Mucosa of gallbladder (tissue), 1 donor: ENCODE measurements around the gene USP48. TPM values are rescaled to one million over a fixed set of nuclear protein-coding genes. Genes with fewer than 3 reads are reported as not detected.

Experiments
- DNase-seq: peaks from one replicate; pipeline ENCODE4 v3.0.0-alpha.2; 2020; ENCODE audit warnings: low spot score
- total RNA-seq: library from RNA; stranded (reverse); gene quantifications from one replicate; pipeline ENCODE4 v1.2.1, GENCODE V29; 2021
- donor health status: DM: no; HTN: no; CAD: no.

Gene USP48
- total RNA-seq, 1 donor from 2014 or later, result 62.9 TPM

GRCh38 chr1:21749109-21749508, 33.8 kb downstream of the USP48 start:
- DNase-seq, result no peak

GRCh38 chr1:21743476-21743875, 39.5 kb downstream of the USP48 start:
- DNase-seq, result no peak

GRCh38 chr1:21742578-21742977, 40.4 kb downstream of the USP48 start:
- DNase-seq, result no peak

- no peak for DNase-seq
Measured at GRCh38 chr1:21741206-21741605, 41.7 kb downstream of the USP48 start.

- DNase-seq, result no peak
Measured at GRCh38 chr1:21736876-21737275, 46.1 kb downstream of the USP48 start.

GRCh38 chr1:21736011-21736410, 46.9 kb downstream of the USP48 start:
- no peak for DNase-seq

GRCh38 chr1:21734526-21734925, 48.4 kb downstream of the USP48 start:
- no peak for DNase-seq

- no peak for DNase-seq
Measured at GRCh38 chr1:21732664-21733063, 50.3 kb downstream of the USP48 start.

- DNase-seq, result no peak
Measured at GRCh38 chr1:21725748-21726392, 57.1 kb downstream of the USP48 start.

- DNase-seq, result no peak
Measured at GRCh38 chr1:21724570-21724969, 58.4 kb downstream of the USP48 start.

GRCh38 chr1:21724098-21724497, 58.9 kb downstream of the USP48 start:
- DNase-seq, result no peak

- DNase-seq, result no peak
Measured at GRCh38 chr1:21721295-21721985, 61.5 kb downstream of the USP48 start.

GRCh38 chr1:21716169-21716568, 66.8 kb downstream of the USP48 start:
- DNase-seq, result no peak

- no peak for DNase-seq
Measured at GRCh38 chr1:21707891-21708290, 75.1 kb downstream of the USP48 start.

GRCh38 chr1:21707086-21707840, 75.7 kb downstream of the USP48 start:
- DNase-seq, result no peak

GRCh38 chr1:21706151-21706835, 76.7 kb downstream of the USP48 start:
- DNase-seq, result no peak

- DNase-seq, result no peak
Measured at GRCh38 chr1:21705303-21705980, 77.5 kb downstream of the USP48 start.

GRCh38 chr1:21704145-21704544, 78.8 kb downstream of the USP48 start:
- no peak for DNase-seq

GRCh38 chr1:21703318-21703963, 79.5 kb downstream of the USP48 start:
- DNase-seq, result no peak

- no peak for DNase-seq
Measured at GRCh38 chr1:21702780-21703179, 80.2 kb downstream of the USP48 start.

- no peak for DNase-seq
Measured at GRCh38 chr1:21701401-21701800, 81.5 kb downstream of the USP48 start.
